ENCODE data around the gene SMIM7. TPM values are rescaled to one million over a fixed set of nuclear protein-coding genes. Genes with fewer than 3 reads are reported as not detected.

Gene SMIM7
- total and polyA plus RNA-seq, 2 of the 13 experiments (the other 11 are each of a cell fraction or from before 2014, with no cell fraction given): 55.7 to 74.9 TPM

DNA sequence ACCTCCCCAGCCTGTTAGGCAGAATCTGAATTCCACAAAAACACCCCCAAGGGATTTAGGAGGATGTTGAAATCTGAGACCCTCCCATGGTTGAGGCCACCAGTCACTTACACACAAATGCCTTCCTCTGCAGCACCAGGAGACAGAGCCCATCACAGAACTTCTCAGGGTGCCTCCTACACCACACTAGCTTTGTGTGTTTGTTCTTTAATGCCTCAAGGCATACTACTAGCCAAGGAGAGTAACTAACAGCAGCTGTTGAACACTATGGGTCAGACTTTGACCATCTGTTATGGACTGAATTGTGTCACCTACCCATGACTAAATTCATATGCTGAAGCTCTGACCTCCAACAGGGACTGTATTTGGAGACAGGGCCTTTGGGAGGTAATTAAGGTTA, 22.4 kb downstream of the SMIM7 start:
- H3K9ac ChIP-seq (ENCODE audit: insufficient read depth, low read depth, low read length): no peak overlapping the region
- no peaks in the 10 kb centered on the region for H3K9me3 ChIP-seq (ENCODE audit: low read length)
- peaks cover 11% of the 10 kb centered on the region for H3K4me1 ChIP-seq (ENCODE audit: insufficient read depth, low read length)
- H3K79me2 ChIP-seq (ENCODE audit: insufficient read depth, low read length): peaks cover 31% of the 10 kb centered on the region
- no peak overlapping the region for H3K4me3 ChIP-seq (replicated peaks in 1 of 3; ENCODE audit: insufficient read depth in 1 of 3, low read depth in 2 of 3, low read length in 3 of 3)
- H3K36me3 ChIP-seq (replicated peaks in 1 of 2; ENCODE audit: control insufficient read depth in 1 of 2, insufficient read depth in 2 of 2, low read length in 2 of 2): peaks cover 15 to 25% of the 10 kb centered on the region in 2 experiments; a peak in 4 of 5 replicates
- no peaks in the 10 kb centered on the region for H3K27me3 ChIP-seq (ENCODE audit: control insufficient read depth in 1 of 2, insufficient read depth in 2 of 2, low read length in 2 of 2)
- no peak for DNase-seq (ENCODE audit: low spot score)
- TF ChIP-seq MTF2 (CRISPR knock-in tag; IDR thresholded peaks at IDR 0.05; ENCODE audit: borderline replicate concordance) (no peak), NCOR1 (IDR thresholded peaks at IDR 0.05; ENCODE audit: borderline replicate concordance, low read length) (no peak), DRAP1 (CRISPR knock-in tag; IDR thresholded peaks at IDR 0.05) (no peak), ZNF790 (CRISPR knock-in tag; IDR thresholded peaks at IDR 0.05; ENCODE audit: borderline replicate concordance) (no peak), HNRNPL (IDR thresholded peaks at IDR 0.05; ENCODE audit: low read depth, low read length) (no peak), THAP11 (CRISPR knock-in tag; IDR thresholded peaks at IDR 0.05) (no peak), MYNN (CRISPR knock-in tag; IDR thresholded peaks at IDR 0.05; ENCODE audit: low read depth) (no peak), PRMT3 (CRISPR knock-in tag; IDR thresholded peaks at IDR 0.05; ENCODE audit: borderline replicate concordance, low read depth) (no peak), CBFB (CRISPR knock-in tag; IDR thresholded peaks at IDR 0.05) (no peak), ZNF546 (CRISPR knock-in tag; conservative IDR thresholded peaks at IDR 0.05) (no peak), FOSL1 (CRISPR knock-in tag; IDR thresholded peaks at IDR 0.05; ENCODE audit: borderline replicate concordance) (no peak)
- TF ChIP-seq, protein P1, sequence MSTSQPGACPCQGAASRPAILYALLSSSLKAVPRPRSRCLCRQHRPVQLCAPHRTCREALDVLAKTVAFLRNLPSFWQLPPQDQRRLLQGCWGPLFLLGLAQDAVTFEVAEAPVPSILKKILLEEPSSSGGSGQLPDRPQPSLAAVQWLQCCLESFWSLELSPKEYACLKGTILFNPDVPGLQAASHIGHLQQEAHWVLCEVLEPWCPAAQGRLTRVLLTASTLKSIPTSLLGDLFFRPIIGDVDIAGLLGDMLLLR (CRISPR knock-in tag; IDR thresholded peaks at IDR 0.05): no peak
- TF ChIP-seq, protein P2, sequence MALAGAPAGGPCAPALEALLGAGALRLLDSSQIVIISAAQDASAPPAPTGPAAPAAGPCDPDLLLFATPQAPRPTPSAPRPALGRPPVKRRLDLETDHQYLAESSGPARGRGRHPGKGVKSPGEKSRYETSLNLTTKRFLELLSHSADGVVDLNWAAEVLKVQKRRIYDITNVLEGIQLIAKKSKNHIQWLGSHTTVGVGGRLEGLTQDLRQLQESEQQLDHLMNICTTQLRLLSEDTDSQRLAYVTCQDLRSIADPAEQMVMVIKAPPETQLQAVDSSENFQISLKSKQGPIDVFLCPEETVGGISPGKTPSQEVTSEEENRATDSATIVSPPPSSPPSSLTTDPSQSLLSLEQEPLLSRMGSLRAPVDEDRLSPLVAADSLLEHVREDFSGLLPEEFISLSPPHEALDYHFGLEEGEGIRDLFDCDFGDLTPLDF (CRISPR knock-in tag; IDR thresholded peaks at IDR 0.05): no peak
- POLR2A ChIA-PET: interaction anchor here (1.1 to 1.5 kb wide), 2 partner anchors 23 to 65 kb away, joined by 4 to 6 read pairs; partner anchors contain the start of gene SLC35E1
- no peak; the same call in 2 of the 3 replicates for ATAC-seq
- no peak overlapping the region for H2AFZ ChIP-seq (ENCODE audit: low read length)
- peaks cover 2% of the 10 kb centered on the region for H4K20me1 ChIP-seq (ENCODE audit: insufficient read depth, low read length)
- no peak overlapping the region for H3K4me2 ChIP-seq (ENCODE audit: low read depth, low read length)
- H3K27ac ChIP-seq (ENCODE audit: extremely low read length, insufficient read depth, low read length): no peak overlapping the region
- no TSS peak for BruUV-seq (replicated peaks)
- CTCF ChIA-PET (ENCODE audit: low intra/inter-chr PET ratio, low total read pairs): no interaction called here
- no peak for FAIRE-seq
- in situ Hi-C loops (cut with HindIII; ENCODE audit: extremely low pct_ligation_motif_present, low pct_unique_long_range_greater_than_20kb) (no loop called here), intact Hi-C loops (cut with micrococcal nuclease; ENCODE audit: unreplicated experiment) (no loop called here)
